Measurements from ENCODE around the gene OR5K2. TPM values are rescaled to one million over a fixed set of nuclear protein-coding genes. Genes with fewer than 3 reads are reported as not detected.

OR5K2 gene
- total RNA-seq, 2 experiments from 2014 or later, result not detected

DNA sequence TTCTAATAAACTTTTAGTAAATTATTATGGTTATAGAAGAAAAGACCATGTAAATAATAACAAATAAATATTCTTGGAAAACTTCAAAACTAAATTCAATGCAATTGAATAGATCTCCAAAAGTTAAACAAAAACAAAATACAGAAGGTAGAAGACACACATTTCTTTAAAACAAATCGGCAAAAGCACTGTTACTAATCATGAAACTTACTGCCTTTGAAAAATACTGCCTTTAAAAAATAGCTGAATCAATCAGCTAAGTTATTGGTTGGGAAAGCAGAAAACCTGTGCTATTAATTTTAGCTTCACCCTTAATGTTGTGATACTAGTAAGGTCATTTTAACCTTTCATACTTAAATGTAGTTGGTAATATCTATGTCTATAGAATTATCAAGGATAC is 37.3 kb downstream of the OR5K2 start:
- peak overlapping the region; percentile 46; the same call in 1 of the 2 replicates for H3K4me2 ChIP-seq (ENCODE audit: low read length)
- H3K9me2 ChIP-seq (ENCODE audit: insufficient read depth, low read length), result no peaks in the 10 kb centered on the region
- H2AFZ ChIP-seq (ENCODE audit: low read length), result no peak overlapping the region
- ChIA-PET CTCF (ENCODE audit: unreplicated experiment) (no interaction called here), POLR2A (interaction anchor here (0.6 to 8.0 kb wide), 5 partner anchors 12 to 39 kb away, joined by 3 to 296 read pairs (median 4); partner anchors contain the start of gene CLDND1)
- DNase-seq (ENCODE audit: low spot score), result no peak
- H3K4me3 ChIP-seq (ENCODE audit: low read depth, low read length, poor library complexity, severe bottlenecking), result peak overlapping the region; percentile 73
- no peaks in the 10 kb centered on the region for H3K9me3 ChIP-seq (ENCODE audit: low read length)
- H3K27ac ChIP-seq (ENCODE audit: low read depth, low read length, poor library complexity, severe bottlenecking), result peak overlapping the region; percentile 43
- H3K79me2 ChIP-seq (ENCODE audit: insufficient read depth, low read depth, low read length), result peaks cover 77% of the 10 kb centered on the region
- H4K20me1 ChIP-seq (ENCODE audit: insufficient read depth, low read length), result no peaks in the 10 kb centered on the region
- no peak for TF ChIP-seq EZH2phosphoT487 (IDR thresholded peaks at IDR 0.05; ENCODE audit: borderline replicate concordance, low read depth, low read length)
- intact Hi-C loops (cut with micrococcal nuclease; ENCODE audit: unreplicated experiment), result no loop called here
- no peaks in the 10 kb centered on the region for H3K36me3 ChIP-seq (ENCODE audit: insufficient read depth, low read length)
- peaks cover 62% of the 10 kb centered on the region for H3K4me1 ChIP-seq (ENCODE audit: insufficient read depth, low read length, poor library complexity, severe bottlenecking)
- no TSS peak for BruUV-seq (replicated peaks)

DNA sequence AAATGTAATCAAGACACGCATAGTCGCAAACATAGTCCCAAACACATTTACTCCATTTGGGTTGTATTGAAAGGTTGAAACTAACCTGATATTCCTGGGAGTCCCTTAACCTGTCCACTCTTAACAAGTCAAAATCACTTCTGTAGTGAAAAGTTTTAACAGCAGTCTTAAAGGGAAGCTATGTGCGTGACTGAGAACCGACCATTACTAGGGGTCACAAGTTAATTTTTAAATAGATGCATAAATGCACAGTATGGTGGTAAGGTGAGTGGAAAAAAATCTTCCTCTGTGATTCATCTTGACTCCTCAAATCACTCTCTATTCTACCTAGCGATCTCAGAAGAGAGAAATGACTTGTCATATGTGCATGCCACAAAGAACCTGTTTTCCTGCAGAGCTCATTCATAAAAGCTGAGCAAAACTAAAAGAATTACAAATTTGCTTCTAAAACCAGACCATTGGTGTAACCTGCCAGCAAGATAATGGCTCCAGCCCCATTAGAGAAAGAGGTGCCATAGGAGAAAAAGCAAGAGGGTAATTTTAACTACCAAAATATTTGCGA is 39.1 kb downstream of the OR5K2 start:
- Histone ChIP-seq H4K20me1 (ENCODE audit: insufficient read depth, low read length) (no peaks in the 10 kb centered on the region), H3K9me2 (ENCODE audit: insufficient read depth, low read length) (no peaks in the 10 kb centered on the region), H3K4me3 (ENCODE audit: low read depth, low read length, poor library complexity, severe bottlenecking) (peak overlapping the region; percentile 73), H2AFZ (ENCODE audit: low read length) (peak overlapping the region; percentile 86), H3K79me2 (ENCODE audit: insufficient read depth, low read depth, low read length) (peaks cover 82% of the 10 kb centered on the region), H3K4me1 (ENCODE audit: insufficient read depth, low read length, poor library complexity, severe bottlenecking) (peaks cover 60% of the 10 kb centered on the region), H3K9me3 (ENCODE audit: low read length) (no peaks in the 10 kb centered on the region), H3K27ac (ENCODE audit: low read depth, low read length, poor library complexity, severe bottlenecking) (peak overlapping the region; percentile 73), H3K4me2 (ENCODE audit: low read length) (peak overlapping the region; percentile 72), H3K36me3 (ENCODE audit: insufficient read depth, low read length) (no peaks in the 10 kb centered on the region; the same call in 1 of the 2 replicates)
- BruUV-seq (replicated peaks), result no TSS peak
- intact Hi-C loops (cut with micrococcal nuclease; ENCODE audit: unreplicated experiment), result loop anchor here (1.0 kb wide), 1 partner anchor 28 kb away; no protein-coding TSS in a partner anchor
- CTCF ChIA-PET (ENCODE audit: unreplicated experiment), result interaction anchor here (1.7 to 1.9 kb wide), 2 partner anchors 26 to 28 kb away, joined by 4 to 9 read pairs; no protein-coding TSS in a partner anchor
- POLR2A ChIA-PET, result interaction anchor here (0.6 to 8.0 kb wide), 9 partner anchors 8 to 365 kb away, joined by 3 to 296 read pairs (median 5); partner anchors contain the start of genes CLDND1 and DCBLD2
- TF ChIP-seq EZH2phosphoT487 (IDR thresholded peaks at IDR 0.05; ENCODE audit: borderline replicate concordance, low read depth, low read length), result no peak
- TF ChIP-seq, protein P1, sequence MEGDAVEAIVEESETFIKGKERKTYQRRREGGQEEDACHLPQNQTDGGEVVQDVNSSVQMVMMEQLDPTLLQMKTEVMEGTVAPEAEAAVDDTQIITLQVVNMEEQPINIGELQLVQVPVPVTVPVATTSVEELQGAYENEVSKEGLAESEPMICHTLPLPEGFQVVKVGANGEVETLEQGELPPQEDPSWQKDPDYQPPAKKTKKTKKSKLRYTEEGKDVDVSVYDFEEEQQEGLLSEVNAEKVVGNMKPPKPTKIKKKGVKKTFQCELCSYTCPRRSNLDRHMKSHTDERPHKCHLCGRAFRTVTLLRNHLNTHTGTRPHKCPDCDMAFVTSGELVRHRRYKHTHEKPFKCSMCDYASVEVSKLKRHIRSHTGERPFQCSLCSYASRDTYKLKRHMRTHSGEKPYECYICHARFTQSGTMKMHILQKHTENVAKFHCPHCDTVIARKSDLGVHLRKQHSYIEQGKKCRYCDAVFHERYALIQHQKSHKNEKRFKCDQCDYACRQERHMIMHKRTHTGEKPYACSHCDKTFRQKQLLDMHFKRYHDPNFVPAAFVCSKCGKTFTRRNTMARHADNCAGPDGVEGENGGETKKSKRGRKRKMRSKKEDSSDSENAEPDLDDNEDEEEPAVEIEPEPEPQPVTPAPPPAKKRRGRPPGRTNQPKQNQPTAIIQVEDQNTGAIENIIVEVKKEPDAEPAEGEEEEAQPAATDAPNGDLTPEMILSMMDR (conservative IDR thresholded peaks at IDR 0.05; ENCODE audit: low read length), result no peak
- peak; percentile 56 for DNase-seq (ENCODE audit: low spot score)

DNA sequence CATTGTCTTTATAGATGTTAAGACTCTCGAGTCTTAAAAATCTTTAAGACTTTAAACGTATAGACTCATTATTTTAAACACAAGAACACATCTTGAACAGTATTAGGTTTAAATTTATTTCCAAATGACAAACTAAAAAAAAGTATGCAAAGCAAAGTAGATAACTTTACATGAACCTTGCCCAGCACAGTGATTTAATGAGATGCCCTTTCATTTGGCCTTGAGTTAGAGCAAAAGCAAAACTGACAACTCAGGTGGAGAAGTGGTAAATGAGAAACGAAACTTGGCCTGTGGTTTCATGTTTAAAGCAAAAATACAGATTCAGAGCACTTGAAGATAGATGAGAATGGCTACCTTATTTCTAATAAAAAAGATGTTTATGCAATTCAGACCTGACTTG is 42.9 kb downstream of the OR5K2 start:
- H4K20me1 ChIP-seq (ENCODE audit: insufficient read depth, low read length), result no peaks in the 10 kb centered on the region
- no peaks in the 10 kb centered on the region for H3K9me2 ChIP-seq (ENCODE audit: insufficient read depth, low read length)
- peaks cover 44% of the 10 kb centered on the region; the same call in 1 of the 2 replicates for H3K79me2 ChIP-seq (ENCODE audit: insufficient read depth, low read depth, low read length)
- H2AFZ ChIP-seq (ENCODE audit: low read length), result peak overlapping the region; percentile 90
- POLR2A ChIA-PET, result interaction anchor here (1.2 to 3.3 kb wide), 6 partner anchors 8 to 25 kb away, joined by 4 to 27 read pairs (median 9); partner anchors contain the start of gene GPR15
- H3K4me1 ChIP-seq (ENCODE audit: insufficient read depth, low read length, poor library complexity, severe bottlenecking), result peaks cover 62% of the 10 kb centered on the region
- peak overlapping the region; percentile 83 for H3K27ac ChIP-seq (ENCODE audit: low read depth, low read length, poor library complexity, severe bottlenecking)
- H3K4me3 ChIP-seq (ENCODE audit: low read depth, low read length, poor library complexity, severe bottlenecking), result peak overlapping the region; percentile 43
- no peaks in the 10 kb centered on the region; the same call in 1 of the 2 replicates for H3K36me3 ChIP-seq (ENCODE audit: insufficient read depth, low read length)
- no peak for TF ChIP-seq EZH2phosphoT487 (IDR thresholded peaks at IDR 0.05; ENCODE audit: borderline replicate concordance, low read depth, low read length)
- BruUV-seq (replicated peaks), result no TSS peak
- H3K9me3 ChIP-seq (ENCODE audit: low read length), result no peaks in the 10 kb centered on the region
- DNase-seq (ENCODE audit: low spot score), result peak; percentile 85
- intact Hi-C loops (cut with micrococcal nuclease; ENCODE audit: unreplicated experiment), result loop anchor here (2.0 kb wide), 1 partner anchor 22 kb away; no protein-coding TSS in a partner anchor
- peak overlapping the region; percentile 64 for H3K4me2 ChIP-seq (ENCODE audit: low read length)
- CTCF ChIA-PET (ENCODE audit: unreplicated experiment), result interaction anchor here (1.0 kb wide), 1 partner anchor 8 kb away, joined by 7 read pairs; the partner anchor contains the start of gene GPR15

Data from OCI-LY7 (cell line).